ENCODE measurements around the gene CDH16.

The CDH16 gene

GRCh38 chr16:66910175-66910940, 8.3 kb downstream of the CDH16 start:
- ChIA-PET POLR2A (interaction anchor here (1.2 kb wide), 1 partner anchor 18 kb away, joined by 3 read pairs; no protein-coding TSS in a partner anchor), CTCF (interaction anchor here (0.9 to 1.4 kb wide), 5 partner anchors 9 to 19 kb away, joined by 3 to 7 read pairs (median 4); partner anchors contain the start of gene CDH16)
- Histone ChIP-seq H3K4me3 (ENCODE audit: low read depth, low read length) (no peak overlapping the region), H3K36me3 (ENCODE audit: control insufficient read depth in 2 of 2, insufficient read depth in 1 of 2, low read length in 2 of 2) (no peaks in the 10 kb centered on the region), H3K4me1 (ENCODE audit: control insufficient read depth, insufficient read depth, low read length) (peaks cover 4% of the 10 kb centered on the region), H3K27ac (ENCODE audit: extremely low read depth, low read depth, low read length) (no peak overlapping the region), H3K9me3 (ENCODE audit: control insufficient read depth, insufficient read depth, low read depth, low read length) (no peaks in the 10 kb centered on the region)
- no peak for TF ChIP-seq ZNF18 (tag by site-specific recombination; IDR thresholded peaks at IDR 0.05)
- no peak for TF ChIP-seq KLF16 (tag by site-specific recombination; IDR thresholded peaks at IDR 0.05)
- TF ChIP-seq ZNF2 (tag by site-specific recombination; IDR thresholded peaks at IDR 0.05) = no peak
- TF ChIP-seq ZNF561 (tag by site-specific recombination; IDR thresholded peaks at IDR 0.05; ENCODE audit: borderline replicate concordance) = no peak
- TF ChIP-seq ZBTB26 (tag by site-specific recombination; optimal IDR thresholded peaks at IDR 0.05) = no peak
- TF ChIP-seq ZNF514 (tag by site-specific recombination; IDR thresholded peaks at IDR 0.05) = no peak
- no peak for TF ChIP-seq ZNF501 (tag by site-specific recombination; IDR thresholded peaks at IDR 0.05)
- TF ChIP-seq AEBP2 (tag by site-specific recombination; IDR thresholded peaks at IDR 0.05; ENCODE audit: borderline replicate concordance) = no peak
- no peak for TF ChIP-seq ZNF776 (tag by site-specific recombination; IDR thresholded peaks at IDR 0.05; ENCODE audit: borderline replicate concordance)
- TF ChIP-seq GLI4 (tag by site-specific recombination; IDR thresholded peaks at IDR 0.05) = no peak
- TF ChIP-seq ZNF404 (tag by site-specific recombination; IDR thresholded peaks at IDR 0.05) = no peak

GRCh38 chr16:66908762-66909559, 9.7 kb downstream of the CDH16 start:
- POLR2A ChIA-PET = interaction anchor here (1.6 kb wide), 1 partner anchor 21 kb away, joined by 3 read pairs; no protein-coding TSS in a partner anchor
- Histone ChIP-seq H3K27ac (ENCODE audit: extremely low read depth, low read depth, low read length) (no peak overlapping the region), H3K9me3 (ENCODE audit: control insufficient read depth, insufficient read depth, low read depth, low read length) (no peaks in the 10 kb centered on the region), H3K4me3 (ENCODE audit: low read depth, low read length) (no peak overlapping the region), H3K36me3 (ENCODE audit: control insufficient read depth in 2 of 2, insufficient read depth in 1 of 2, low read length in 2 of 2) (no peaks in the 10 kb centered on the region), H3K4me1 (ENCODE audit: control insufficient read depth, insufficient read depth, low read length) (peaks cover 9% of the 10 kb centered on the region)
- CTCF ChIA-PET = interaction anchor here (0.7 to 1.3 kb wide), 4 partner anchors 8 to 366 kb away, joined by 3 to 7 read pairs (median 4); partner anchors contain the start of gene CDH16
- TF ChIP-seq ZSCAN18 (tag by site-specific recombination; IDR thresholded peaks at IDR 0.05) = no peak
- no peak for TF ChIP-seq ZNF292 (tag by site-specific recombination; IDR thresholded peaks at IDR 0.05; ENCODE audit: borderline replicate concordance, low read depth)
- no peak for TF ChIP-seq ZNF114 (tag by site-specific recombination; IDR thresholded peaks at IDR 0.05)
- no peak for TF ChIP-seq PBX3 (CRISPR knock-in tag; IDR thresholded peaks at IDR 0.05)
- no peak for TF ChIP-seq ZFP3 (tag by site-specific recombination; IDR thresholded peaks at IDR 0.05; ENCODE audit: low read depth)
- TF ChIP-seq ZNF521 (tag by site-specific recombination; IDR thresholded peaks at IDR 0.05) = no peak
- no peak for TF ChIP-seq ZNF169 (tag by site-specific recombination; IDR thresholded peaks at IDR 0.05)
- no peak for TF ChIP-seq FEZF1 (tag by site-specific recombination; IDR thresholded peaks at IDR 0.05)
- no peak for TF ChIP-seq ZNF302 (tag by site-specific recombination; IDR thresholded peaks at IDR 0.05; ENCODE audit: low read depth)
- TF ChIP-seq BCL6B (tag by site-specific recombination; IDR thresholded peaks at IDR 0.05) = no peak
- no peak for TF ChIP-seq INSM2 (tag by site-specific recombination; IDR thresholded peaks at IDR 0.05)

All from HEK293 (cell line).